SK-N-MC (cell line): Measurements from ENCODE around the gene TMCO5A.

Experiments
- DNase-seq: peaks from one replicate; pipeline ENCODE4 v3.0.0-alpha.2; 2011; ENCODE audit warnings: low read depth, low spot score
- H3K27ac ChIP-seq: fragments of 200-600 bp; sonication (generic); 2 replicates; pipeline ENCODE4 v1.5.1; 2016; ENCODE audit warnings: mixed run types
- H3K36me3 ChIP-seq: fragments of 200-600 bp; sonication (generic); 2 replicates; pipeline ENCODE4 v1.6.1; 2017; ENCODE audit warnings: antibody characterized with exemption, low read length, mixed read lengths; ENCODE audit not compliant: insufficient read depth
- H3K4me3 ChIP-seq: fragments of 200-600 bp; sonication (generic); 2 replicates; pipeline ENCODE4 v1.5.1; 2016
- H3K9ac ChIP-seq: fragments of 200-600 bp; sonication (generic); 2 replicates; pipeline ENCODE4 v1.8.0; 2017; ENCODE audit warnings: mixed run types, mixed read lengths; ENCODE audit not compliant: insufficient read length
- H3K9me3 ChIP-seq: fragments of 200-600 bp; sonication (generic); 2 replicates; pipeline ENCODE4 v1.6.1; 2017; ENCODE audit warnings: low read depth, mild to moderate bottlenecking, antibody characterized with exemption, low read length, moderate library complexity, mixed read lengths
- EZH2 ChIP-seq: fragments of 200-600 bp; sonication (generic); IDR thresholded peaks from one replicate; pipeline ENCODE4 v1.6.1; 2017; ENCODE audit warnings: antibody characterized with exemption
- FOXP2 ChIP-seq: optimal IDR thresholded peaks from 2 replicates; pipeline ENCODE3; 2011; ENCODE audit warnings: mild to moderate bottlenecking, moderate library complexity; ENCODE audit not compliant: insufficient read depth; ENCODE audit errors: extremely low read length, control extremely low read depth
- POLR2AphosphoS5 ChIP-seq: IDR thresholded peaks from 2 replicates; pipeline ENCODE4 v1.6.1; 2012; ENCODE audit warnings: mild to moderate bottlenecking, low read depth, low read length, borderline replicate concordance

The TMCO5A gene

GRCh38 chr15:37903919-37904625 lies 30.4 kb upstream of the TMCO5A start:
- no peak for DNase-seq
- H3K27ac ChIP-seq = no peak overlapping the region
- H3K9me3 ChIP-seq = no peaks in the 10 kb centered on the region
- no peak for TF ChIP-seq POLR2AphosphoS5
- TF ChIP-seq EZH2 = no peak
- no peak for TF ChIP-seq FOXP2
- H3K9ac ChIP-seq = no peak overlapping the region
- no peak overlapping the region for H3K4me3 ChIP-seq
- H3K36me3 ChIP-seq = no peaks in the 10 kb centered on the region

- H3K36me3 ChIP-seq = no peaks in the 10 kb centered on the region
- H3K9ac ChIP-seq = no peak overlapping the region
- no peak overlapping the region for H3K27ac ChIP-seq
- H3K9me3 ChIP-seq = no peaks in the 10 kb centered on the region
- no peak for TF ChIP-seq POLR2AphosphoS5
- TF ChIP-seq FOXP2 = no peak
- no peak for TF ChIP-seq EZH2
- no peak overlapping the region for H3K4me3 ChIP-seq
- DNase-seq = no peak
These were observed 27.3 kb upstream of the TMCO5A start for GRCh38 chr15:37907136-37907535.

- DNase-seq = no peak
- H3K36me3 ChIP-seq = no peaks in the 10 kb centered on the region
- no peak overlapping the region for H3K9ac ChIP-seq
- H3K27ac ChIP-seq = no peak overlapping the region
- no peaks in the 10 kb centered on the region for H3K9me3 ChIP-seq
- H3K4me3 ChIP-seq = no peak overlapping the region
- TF ChIP-seq FOXP2 (no peak), POLR2AphosphoS5 (no peak), EZH2 (no peak)
These were observed 12.7 kb upstream of the TMCO5A start for GRCh38 chr15:37921527-37922385.

GRCh38 chr15:37926136-37926535 lies 8.3 kb upstream of the TMCO5A start:
- no peaks in the 10 kb centered on the region for H3K9me3 ChIP-seq
- TF ChIP-seq EZH2 = no peak
- TF ChIP-seq FOXP2 = no peak
- no peak for TF ChIP-seq POLR2AphosphoS5
- no peak overlapping the region for H3K4me3 ChIP-seq
- DNase-seq = no peak
- no peak overlapping the region for H3K9ac ChIP-seq
- H3K36me3 ChIP-seq = no peaks in the 10 kb centered on the region
- H3K27ac ChIP-seq = no peak overlapping the region

GRCh38 chr15:37929238-37929637 lies 5.2 kb upstream of the TMCO5A start:
- TF ChIP-seq POLR2AphosphoS5 (no peak), EZH2 (no peak), FOXP2 (no peak)
- Histone ChIP-seq H3K9me3 (no peaks in the 10 kb centered on the region), H3K9ac (no peak overlapping the region), H3K36me3 (no peaks in the 10 kb centered on the region), H3K4me3 (no peak overlapping the region), H3K27ac (no peak overlapping the region)
- DNase-seq = no peak

- no peak for TF ChIP-seq POLR2AphosphoS5
- TF ChIP-seq EZH2 = no peak
- TF ChIP-seq FOXP2 = no peak
- Histone ChIP-seq H3K27ac (no peak overlapping the region), H3K9me3 (no peaks in the 10 kb centered on the region), H3K36me3 (no peaks in the 10 kb centered on the region), H3K9ac (no peak overlapping the region), H3K4me3 (no peak overlapping the region)
- DNase-seq = no peak
These were observed 3.1 kb upstream of the TMCO5A start for GRCh38 chr15:37931321-37931720.

- no peak overlapping the region for H3K4me3 ChIP-seq
- TF ChIP-seq POLR2AphosphoS5 (no peak), FOXP2 (no peak), EZH2 (no peak)
- no peaks in the 10 kb centered on the region for H3K36me3 ChIP-seq
- no peak for DNase-seq
- no peaks in the 10 kb centered on the region for H3K9me3 ChIP-seq
- H3K9ac ChIP-seq = no peak overlapping the region
- H3K27ac ChIP-seq = no peak overlapping the region
These were observed 2.6 kb upstream of the TMCO5A start for GRCh38 chr15:37931868-37932267.

- H3K9me3 ChIP-seq = no peaks in the 10 kb centered on the region
- no peak overlapping the region for H3K9ac ChIP-seq
- no peak overlapping the region for H3K27ac ChIP-seq
- DNase-seq = no peak
- no peak overlapping the region for H3K4me3 ChIP-seq
- H3K36me3 ChIP-seq = no peaks in the 10 kb centered on the region
- TF ChIP-seq POLR2AphosphoS5 = no peak
These were observed 1.9 kb upstream of the TMCO5A start for GRCh38 chr15:37932549-37932948.

- no peak overlapping the region for H3K4me3 ChIP-seq
- no peak overlapping the region for H3K27ac ChIP-seq
These were observed 774 bp upstream of the TMCO5A start for GRCh38 chr15:37933666-37934065.

More at GRCh38 chr15:37933666-37934065, 774 bp upstream of the TMCO5A start:
- H3K36me3 ChIP-seq = no peaks in the 10 kb centered on the region
- DNase-seq = no peak
- TF ChIP-seq FOXP2 = no peak
- TF ChIP-seq EZH2 = no peak
- no peak for TF ChIP-seq POLR2AphosphoS5
- H3K9me3 ChIP-seq = no peaks in the 10 kb centered on the region
- H3K9ac ChIP-seq = no peak overlapping the region
